ENCODE measurements around the gene LRRIQ3.

Gene LRRIQ3

GRCh38 chr1:74161497-74161896, 36.5 kb downstream of the LRRIQ3 start:
- no peak for TF ChIP-seq CREB5 (CRISPR knock-in tag; IDR thresholded peaks at IDR 0.05; ENCODE audit: low read depth)
- TF ChIP-seq ZNF565 (CRISPR knock-in tag; conservative IDR thresholded peaks at IDR 0.05; ENCODE audit: low read depth): no peak
- TF ChIP-seq TCF4 (CRISPR knock-in tag; IDR thresholded peaks at IDR 0.05; ENCODE audit: borderline replicate concordance): no peak
- TF ChIP-seq CSRNP3 (CRISPR knock-in tag; IDR thresholded peaks at IDR 0.05): no peak
- no peak for TF ChIP-seq GLIS3 (CRISPR knock-in tag; IDR thresholded peaks at IDR 0.05)
- no peak for TF ChIP-seq TOX (CRISPR knock-in tag; IDR thresholded peaks at IDR 0.05; ENCODE audit: borderline replicate concordance)
- TF ChIP-seq, protein P1, sequence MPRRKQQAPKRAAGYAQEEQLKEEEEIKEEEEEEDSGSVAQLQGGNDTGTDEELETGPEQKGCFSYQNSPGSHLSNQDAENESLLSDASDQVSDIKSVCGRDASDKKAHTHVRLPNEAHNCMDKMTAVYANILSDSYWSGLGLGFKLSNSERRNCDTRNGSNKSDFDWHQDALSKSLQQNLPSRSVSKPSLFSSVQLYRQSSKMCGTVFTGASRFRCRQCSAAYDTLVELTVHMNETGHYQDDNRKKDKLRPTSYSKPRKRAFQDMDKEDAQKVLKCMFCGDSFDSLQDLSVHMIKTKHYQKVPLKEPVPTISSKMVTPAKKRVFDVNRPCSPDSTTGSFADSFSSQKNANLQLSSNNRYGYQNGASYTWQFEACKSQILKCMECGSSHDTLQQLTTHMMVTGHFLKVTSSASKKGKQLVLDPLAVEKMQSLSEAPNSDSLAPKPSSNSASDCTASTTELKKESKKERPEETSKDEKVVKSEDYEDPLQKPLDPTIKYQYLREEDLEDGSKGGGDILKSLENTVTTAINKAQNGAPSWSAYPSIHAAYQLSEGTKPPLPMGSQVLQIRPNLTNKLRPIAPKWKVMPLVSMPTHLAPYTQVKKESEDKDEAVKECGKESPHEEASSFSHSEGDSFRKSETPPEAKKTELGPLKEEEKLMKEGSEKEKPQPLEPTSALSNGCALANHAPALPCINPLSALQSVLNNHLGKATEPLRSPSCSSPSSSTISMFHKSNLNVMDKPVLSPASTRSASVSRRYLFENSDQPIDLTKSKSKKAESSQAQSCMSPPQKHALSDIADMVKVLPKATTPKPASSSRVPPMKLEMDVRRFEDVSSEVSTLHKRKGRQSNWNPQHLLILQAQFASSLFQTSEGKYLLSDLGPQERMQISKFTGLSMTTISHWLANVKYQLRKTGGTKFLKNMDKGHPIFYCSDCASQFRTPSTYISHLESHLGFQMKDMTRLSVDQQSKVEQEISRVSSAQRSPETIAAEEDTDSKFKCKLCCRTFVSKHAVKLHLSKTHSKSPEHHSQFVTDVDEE (CRISPR knock-in tag; IDR thresholded peaks at IDR 0.05): no peak
- TF ChIP-seq PATZ1 (CRISPR knock-in tag; IDR thresholded peaks at IDR 0.05; ENCODE audit: borderline replicate concordance): no peak
- TF ChIP-seq ZNF8 (CRISPR knock-in tag; IDR thresholded peaks at IDR 0.05): no peak
- no peak for TF ChIP-seq ESRRG (CRISPR knock-in tag; IDR thresholded peaks at IDR 0.05)
- TF ChIP-seq ZNF70 (CRISPR knock-in tag; IDR thresholded peaks at IDR 0.05): no peak
- TF ChIP-seq BACH2 (CRISPR knock-in tag; IDR thresholded peaks at IDR 0.05; ENCODE audit: borderline replicate concordance): no peak
- TF ChIP-seq PPARA (CRISPR knock-in tag; IDR thresholded peaks at IDR 0.05; ENCODE audit: borderline replicate concordance): no peak
- no peak for TF ChIP-seq ZC3H10 (CRISPR knock-in tag; IDR thresholded peaks at IDR 0.05)
- no peak for ATAC-seq

DNA sequence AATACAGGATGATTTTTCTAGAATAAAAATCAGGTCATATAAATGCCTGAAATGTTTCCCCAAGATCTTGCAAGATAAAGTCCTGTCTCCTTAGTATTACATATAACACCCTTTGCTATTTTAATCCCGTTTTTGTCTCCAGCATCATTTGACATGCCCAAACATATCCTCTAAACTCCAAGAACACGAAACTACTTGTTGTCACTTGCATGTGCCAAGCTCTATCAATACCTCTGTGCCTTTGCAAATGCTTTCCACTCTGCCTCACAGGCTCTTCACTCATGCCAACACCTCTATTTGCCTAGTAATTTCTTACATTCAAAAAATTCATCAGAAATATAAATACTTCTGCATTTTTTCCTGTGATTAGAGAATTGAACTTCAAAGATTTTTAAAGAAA, 37.9 kb downstream of the LRRIQ3 start:
- no peak for ATAC-seq
- no peak for TF ChIP-seq ISL1 (CRISPR knock-in tag; IDR thresholded peaks at IDR 0.05)
- TF ChIP-seq TCF4 (CRISPR knock-in tag; IDR thresholded peaks at IDR 0.05; ENCODE audit: borderline replicate concordance): no peak
- TF ChIP-seq RARB (CRISPR knock-in tag; IDR thresholded peaks at IDR 0.05): no peak
- TF ChIP-seq PPARA (CRISPR knock-in tag; IDR thresholded peaks at IDR 0.05; ENCODE audit: borderline replicate concordance): no peak
- no peak for TF ChIP-seq ESRRG (CRISPR knock-in tag; IDR thresholded peaks at IDR 0.05)
- no peak for TF ChIP-seq ZFP3 (CRISPR knock-in tag; IDR thresholded peaks at IDR 0.05)
- no peak for TF ChIP-seq ZFP30 (CRISPR knock-in tag; IDR thresholded peaks at IDR 0.05)
- TF ChIP-seq ZNF8 (CRISPR knock-in tag; IDR thresholded peaks at IDR 0.05): no peak
- no peak for TF ChIP-seq CREB5 (CRISPR knock-in tag; IDR thresholded peaks at IDR 0.05; ENCODE audit: low read depth)
- TF ChIP-seq SNAI2 (CRISPR knock-in tag; IDR thresholded peaks at IDR 0.05): no peak
- TF ChIP-seq ARNTL (CRISPR knock-in tag; IDR thresholded peaks at IDR 0.05; ENCODE audit: borderline replicate concordance, low read depth): no peak
- no peak for TF ChIP-seq CSRNP3 (CRISPR knock-in tag; IDR thresholded peaks at IDR 0.05)
- no peak for TF ChIP-seq OSR1 (CRISPR knock-in tag; IDR thresholded peaks at IDR 0.05)
- no peak for TF ChIP-seq PATZ1 (CRISPR knock-in tag; IDR thresholded peaks at IDR 0.05; ENCODE audit: borderline replicate concordance)
- no peak for TF ChIP-seq ZNF565 (CRISPR knock-in tag; conservative IDR thresholded peaks at IDR 0.05; ENCODE audit: low read depth)
- TF ChIP-seq, protein P1 (CRISPR knock-in tag; IDR thresholded peaks at IDR 0.05): no peak
- no peak for TF ChIP-seq ZNF70 (CRISPR knock-in tag; IDR thresholded peaks at IDR 0.05)

Measured in SK-N-SH treated with all-trans-retinoic acid at 6 μM for 48 hours (cell line).